MM.1S (cell line): ENCODE data around the gene GSC2.

Experiments
- DNase-seq: peaks from one replicate; pipeline ENCODE4 v3.0.0-alpha.2; 2015
- H2AFZ ChIP-seq: fragments of 300-600 bp; sonication (generic); 2 replicates; pipeline ENCODE4 v1.6.0; 2016; ENCODE audit warnings: antibody characterized with exemption, low read length
- H3F3A ChIP-seq: fragments of 300-600 bp; sonication (generic); 2 replicates; pipeline ENCODE4 v1.6.1; 2016; ENCODE audit warnings: mild to moderate bottlenecking, antibody characterized with exemption, low read length, moderate library complexity, mixed read lengths; ENCODE audit not compliant: insufficient read depth
- H3K27ac ChIP-seq: fragments of 300-600 bp; sonication (generic); 2 replicates; pipeline ENCODE4 v1.5.1; 2016; ENCODE audit warnings: mild to moderate bottlenecking, low read length
- H3K27me3 ChIP-seq: fragments of 300-600 bp; sonication (generic); replicated peaks from 2 replicates; pipeline ENCODE4 v1.6.0; 2016; ENCODE audit warnings: low read length; ENCODE audit not compliant: insufficient read depth
- H3K36me3 ChIP-seq: fragments of 300-600 bp; sonication (generic); replicated peaks from 2 replicates; pipeline ENCODE4 v1.6.1; 2016; ENCODE audit warnings: mild to moderate bottlenecking, low read length, mixed read lengths; ENCODE audit not compliant: insufficient read depth
- H3K4me1 ChIP-seq: fragments of 300-600 bp; sonication (generic); 2 replicates; pipeline ENCODE4 v1.6.1; 2016; ENCODE audit warnings: low read length, mixed read lengths
- H3K4me2 ChIP-seq: fragments of 300-600 bp; sonication (generic); 2 replicates; pipeline ENCODE4 v1.6.0; 2016; ENCODE audit warnings: low read depth, low read length
- H3K4me3 ChIP-seq: fragments of 300-600 bp; sonication (generic); 2 replicates; pipeline ENCODE4 v1.5.1; 2016; ENCODE audit warnings: low read length, mixed read lengths
- H3K79me2 ChIP-seq: fragments of 300-600 bp; sonication (generic); 2 replicates; pipeline ENCODE4 v1.6.1; 2016; ENCODE audit warnings: mixed run types, low read length, mixed read lengths
- H3K9ac ChIP-seq: fragments of 300-600 bp; sonication (generic); 2 replicates; pipeline ENCODE4 v1.6.1; 2016; ENCODE audit warnings: low read length, mixed read lengths
- H3K9me2 ChIP-seq: fragments of 300-600 bp; sonication (generic); replicated peaks from 2 replicates; pipeline ENCODE4 v1.6.1; 2016; ENCODE audit warnings: mild to moderate bottlenecking, low read length, mixed read lengths; ENCODE audit not compliant: insufficient read depth
- H3K9me3 ChIP-seq: fragments of 300-600 bp; sonication (generic); replicated peaks from 2 replicates; pipeline ENCODE4 v1.6.1; 2016; ENCODE audit warnings: mild to moderate bottlenecking, low read length, mixed read lengths; ENCODE audit not compliant: insufficient read depth
- H4K20me1 ChIP-seq: fragments of 300-600 bp; sonication (generic); 2 replicates; pipeline ENCODE4 v1.6.1; 2016; ENCODE audit warnings: mild to moderate bottlenecking, low read length, moderate library complexity, mixed read lengths; ENCODE audit not compliant: insufficient read depth
- CTCF ChIP-seq: fragments of 300-600 bp; sonication (generic); IDR thresholded peaks from 2 replicates; pipeline ENCODE4 v1.5.1; 2016; ENCODE audit warnings: antibody characterized with exemption, low read length, mixed read lengths
- EZH2 ChIP-seq: fragments of 300-600 bp; sonication (generic); optimal IDR thresholded peaks from 2 replicates; pipeline ENCODE3; 2017; ENCODE audit warnings: low read depth, mild to moderate bottlenecking, antibody characterized with exemption, low read length, mixed read lengths
- EZH2phosphoT487 ChIP-seq: fragments of 300-600 bp; sonication (generic); IDR thresholded peaks from 2 replicates; pipeline ENCODE4 v1.6.1; 2018; ENCODE audit warnings: antibody characterized with exemption, low read length

GSC2 gene

GRCh38 chr22:19175026-19175601 lies 25.0 kb upstream of the GSC2 start:
- TF ChIP-seq EZH2: no peak
- no peak for TF ChIP-seq EZH2phosphoT487
- TF ChIP-seq CTCF: no peak
- Histone ChIP-seq H3K9me3 (no peaks in the 10 kb centered on the region), H3K9ac (no peak overlapping the region), H3K36me3 (no peaks in the 10 kb centered on the region), H3K27ac (no peak overlapping the region), H3K4me1 (peaks cover 11% of the 10 kb centered on the region; the same call in 1 of the 2 replicates), H2AFZ (no peak overlapping the region), H3F3A (peaks cover 13% of the 10 kb centered on the region; the same call in 1 of the 2 replicates), H3K4me2 (no peak overlapping the region), H3K9me2 (no peaks in the 10 kb centered on the region), H3K4me3 (no peak overlapping the region), H3K79me2 (peaks cover 46% of the 10 kb centered on the region), H3K27me3 (peaks cover 5% of the 10 kb centered on the region), H4K20me1 (no peaks in the 10 kb centered on the region)
- no peak for DNase-seq

GRCh38 chr22:19174106-19175025 lies 24.3 kb upstream of the GSC2 start:
- peaks cover 46% of the 10 kb centered on the region for H3K79me2 ChIP-seq
- H3K4me1 ChIP-seq: peaks cover 11% of the 10 kb centered on the region; the same call in 1 of the 2 replicates
- no peak overlapping the region for H3K4me3 ChIP-seq
- TF ChIP-seq CTCF (no peak), EZH2 (no peak), EZH2phosphoT487 (no peak)
- H3K27me3 ChIP-seq: peaks cover 13% of the 10 kb centered on the region
- no peaks in the 10 kb centered on the region for H3K9me2 ChIP-seq
- peaks cover 13% of the 10 kb centered on the region; the same call in 1 of the 2 replicates for H3F3A ChIP-seq
- DNase-seq: no peak
- H2AFZ ChIP-seq: no peak overlapping the region
- no peak overlapping the region for H3K4me2 ChIP-seq
- H3K36me3 ChIP-seq: no peaks in the 10 kb centered on the region
- H3K27ac ChIP-seq: no peak overlapping the region
- no peaks in the 10 kb centered on the region for H4K20me1 ChIP-seq
- no peaks in the 10 kb centered on the region for H3K9me3 ChIP-seq
- H3K9ac ChIP-seq: no peak overlapping the region

GRCh38 chr22:19173047-19174035 lies 23.2 kb upstream of the GSC2 start:
- Histone ChIP-seq H3K4me1 (peaks cover 11% of the 10 kb centered on the region; the same call in 1 of the 2 replicates), H3K79me2 (peaks cover 46% of the 10 kb centered on the region), H3K27ac (no peak overlapping the region)

More at GRCh38 chr22:19173047-19174035, 23.2 kb upstream of the GSC2 start:
- Histone ChIP-seq H3K9ac (no peak overlapping the region), H3K9me2 (no peaks in the 10 kb centered on the region), H3K4me2 (peak overlapping the region; percentile 97), H3K36me3 (no peaks in the 10 kb centered on the region), H3K4me3 (peak overlapping the region; percentile 99), H4K20me1 (no peaks in the 10 kb centered on the region), H3F3A (peaks cover 8% of the 10 kb centered on the region; the same call in 1 of the 2 replicates), H2AFZ (no peak overlapping the region), H3K27me3 (peaks cover 23% of the 10 kb centered on the region), H3K9me3 (no peaks in the 10 kb centered on the region)
- no peak for DNase-seq
- TF ChIP-seq EZH2phosphoT487 (no peak), EZH2 (no peak), CTCF (no peak)
